ENCODE measurements around the gene HOXC11.

DNA sequence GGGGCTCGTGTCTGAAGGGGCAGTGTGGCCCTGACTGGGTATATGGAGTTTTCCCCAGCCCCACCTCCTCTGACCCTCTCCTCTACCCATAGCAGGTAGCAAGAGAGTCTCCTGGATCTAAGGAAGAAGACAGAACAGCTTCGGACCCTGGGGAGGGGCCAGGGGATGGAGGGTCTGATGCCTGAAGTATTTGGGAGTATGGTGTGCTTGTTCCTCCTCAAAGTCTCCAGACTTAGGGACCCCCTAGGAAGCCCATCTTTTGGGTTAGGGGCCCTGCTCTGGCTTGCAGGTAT lies 35.3 kb downstream of the HOXC11 start:
- TF ChIP-seq, protein P1, sequence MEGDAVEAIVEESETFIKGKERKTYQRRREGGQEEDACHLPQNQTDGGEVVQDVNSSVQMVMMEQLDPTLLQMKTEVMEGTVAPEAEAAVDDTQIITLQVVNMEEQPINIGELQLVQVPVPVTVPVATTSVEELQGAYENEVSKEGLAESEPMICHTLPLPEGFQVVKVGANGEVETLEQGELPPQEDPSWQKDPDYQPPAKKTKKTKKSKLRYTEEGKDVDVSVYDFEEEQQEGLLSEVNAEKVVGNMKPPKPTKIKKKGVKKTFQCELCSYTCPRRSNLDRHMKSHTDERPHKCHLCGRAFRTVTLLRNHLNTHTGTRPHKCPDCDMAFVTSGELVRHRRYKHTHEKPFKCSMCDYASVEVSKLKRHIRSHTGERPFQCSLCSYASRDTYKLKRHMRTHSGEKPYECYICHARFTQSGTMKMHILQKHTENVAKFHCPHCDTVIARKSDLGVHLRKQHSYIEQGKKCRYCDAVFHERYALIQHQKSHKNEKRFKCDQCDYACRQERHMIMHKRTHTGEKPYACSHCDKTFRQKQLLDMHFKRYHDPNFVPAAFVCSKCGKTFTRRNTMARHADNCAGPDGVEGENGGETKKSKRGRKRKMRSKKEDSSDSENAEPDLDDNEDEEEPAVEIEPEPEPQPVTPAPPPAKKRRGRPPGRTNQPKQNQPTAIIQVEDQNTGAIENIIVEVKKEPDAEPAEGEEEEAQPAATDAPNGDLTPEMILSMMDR (IDR thresholded peaks at IDR 0.05): no peak
- no peak for TF ChIP-seq POLR2A (IDR thresholded peaks at IDR 0.05)

Measured in prostate gland (tissue), 2 donors.